ENCODE results near the gene SLC25A47. TPM values are rescaled to one million over a fixed set of nuclear protein-coding genes. Genes with fewer than 3 reads are reported as not detected.
A peak's percentile ranks its signal among the peaks of the same experiment; 100 is the strongest.

The SLC25A47 gene
- total RNA-seq, 4 donors from 2014 or later = not detected

DNA sequence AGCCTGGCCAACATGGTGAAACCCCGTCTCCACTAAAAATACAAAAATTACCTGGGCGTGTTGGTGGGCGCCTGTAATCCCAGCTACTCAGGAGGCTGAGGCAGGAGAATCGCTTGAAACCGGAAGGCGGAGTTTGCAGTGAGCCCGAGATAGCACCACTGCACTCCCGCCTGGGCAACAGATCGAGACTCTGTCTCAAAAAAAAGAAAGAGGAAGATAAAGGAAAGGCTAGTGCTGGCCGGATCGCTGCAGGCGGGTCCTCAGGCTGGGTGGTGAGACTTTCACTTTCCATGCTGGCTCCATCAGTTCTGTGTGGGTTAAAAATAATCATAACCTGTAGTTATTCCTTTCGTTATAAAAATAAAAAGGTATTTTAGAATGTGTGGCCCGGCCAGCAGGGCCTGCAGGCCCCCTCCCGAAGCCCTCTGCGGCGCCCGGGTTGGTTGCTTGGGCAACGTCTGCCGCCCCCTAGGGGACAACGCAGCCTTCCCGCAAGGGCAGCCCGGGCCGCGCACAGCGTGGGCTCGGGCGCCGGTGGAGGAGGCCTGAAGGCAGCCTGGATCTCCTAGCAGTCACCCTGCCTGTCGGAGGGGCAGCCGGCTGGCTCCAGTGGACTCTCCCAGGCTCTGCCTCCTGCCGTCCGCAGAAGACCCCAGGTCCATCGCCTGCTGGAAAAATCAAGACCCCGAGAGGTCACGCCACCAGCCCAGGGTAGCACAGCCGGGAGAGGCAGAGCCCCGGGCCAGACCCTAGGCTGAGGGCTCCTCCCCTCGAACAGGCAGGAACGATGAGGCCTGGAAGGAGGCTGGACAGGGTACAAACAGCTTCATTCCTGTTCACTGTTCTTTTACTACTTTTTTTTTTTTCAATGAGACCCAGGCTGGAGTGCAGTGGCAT, 5.0 kb upstream of the SLC25A47 start:
- Histone ChIP-seq H3K27me3 (no peaks in the 10 kb centered on the region), H3K4me1 (peaks cover 9 to 18% of the 10 kb centered on the region in 2 donors), H3K9me3 (no peaks in the 10 kb centered on the region), H3K27ac (peak overlapping the region in 2 of 3 donors; percentile 41 to 60), H3K36me3 (no peaks in the 10 kb centered on the region), H3K4me3 (replicated peaks in 1 of 3) (peak overlapping the region in 1 of 3 donors; percentile 14)
- TF ChIP-seq, protein P1, sequence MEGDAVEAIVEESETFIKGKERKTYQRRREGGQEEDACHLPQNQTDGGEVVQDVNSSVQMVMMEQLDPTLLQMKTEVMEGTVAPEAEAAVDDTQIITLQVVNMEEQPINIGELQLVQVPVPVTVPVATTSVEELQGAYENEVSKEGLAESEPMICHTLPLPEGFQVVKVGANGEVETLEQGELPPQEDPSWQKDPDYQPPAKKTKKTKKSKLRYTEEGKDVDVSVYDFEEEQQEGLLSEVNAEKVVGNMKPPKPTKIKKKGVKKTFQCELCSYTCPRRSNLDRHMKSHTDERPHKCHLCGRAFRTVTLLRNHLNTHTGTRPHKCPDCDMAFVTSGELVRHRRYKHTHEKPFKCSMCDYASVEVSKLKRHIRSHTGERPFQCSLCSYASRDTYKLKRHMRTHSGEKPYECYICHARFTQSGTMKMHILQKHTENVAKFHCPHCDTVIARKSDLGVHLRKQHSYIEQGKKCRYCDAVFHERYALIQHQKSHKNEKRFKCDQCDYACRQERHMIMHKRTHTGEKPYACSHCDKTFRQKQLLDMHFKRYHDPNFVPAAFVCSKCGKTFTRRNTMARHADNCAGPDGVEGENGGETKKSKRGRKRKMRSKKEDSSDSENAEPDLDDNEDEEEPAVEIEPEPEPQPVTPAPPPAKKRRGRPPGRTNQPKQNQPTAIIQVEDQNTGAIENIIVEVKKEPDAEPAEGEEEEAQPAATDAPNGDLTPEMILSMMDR (IDR thresholded peaks at IDR 0.05) = peak; percentile 58 to 89 (median 82)
- no peak for TF ChIP-seq POLR2A (IDR thresholded peaks at IDR 0.05)
- peak; percentile 69 to 76 for DNase-seq
- intact Hi-C loops (cut with DNase I) = loop anchor here (10.0 kb wide), 1 partner anchor 57 kb away; the partner anchor contains the start of gene WDR25
- WGBS, 2 donors = 34 to 42% methylated on average over 26 to 36 of the region's 40 CpGs

DNA sequence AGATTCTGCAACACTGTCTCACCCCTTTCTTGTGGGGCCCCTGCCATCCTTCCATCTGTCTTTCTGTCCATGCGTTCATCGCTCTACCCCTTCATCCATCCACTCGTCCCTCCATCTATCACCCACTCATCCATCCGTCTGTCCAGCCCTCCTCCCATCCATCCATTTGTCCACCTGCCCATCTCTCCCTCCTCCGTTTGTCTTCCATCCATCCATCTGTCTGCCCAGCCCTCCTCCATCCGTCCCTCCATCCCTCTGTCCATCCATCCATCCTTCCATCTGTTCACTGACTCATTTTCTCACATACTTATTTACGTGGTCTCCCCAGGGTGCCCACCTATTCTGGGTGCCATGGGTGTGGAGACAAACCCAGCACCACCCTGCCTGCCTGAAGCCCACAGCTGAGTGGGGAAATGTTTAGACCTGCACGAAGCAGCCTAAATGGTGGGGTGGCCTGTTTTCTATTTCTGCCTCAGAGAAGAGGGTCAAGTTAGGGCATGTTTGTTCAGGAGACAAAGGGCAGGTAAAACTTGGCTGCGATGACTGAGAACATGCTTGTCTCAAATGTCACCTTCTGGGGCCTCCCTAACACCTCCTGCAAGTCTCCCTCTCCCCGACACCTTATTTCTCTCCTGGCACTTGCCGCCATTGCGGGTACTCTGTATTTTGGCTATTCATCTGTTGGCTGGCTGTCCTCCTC, 2.8 kb upstream of the SLC25A47 start:
- 89 to 90% methylated on average over 12 of the region's 12 CpGs for WGBS, 2 donors
- TF ChIP-seq POLR2A (IDR thresholded peaks at IDR 0.05) = no peak
- TF ChIP-seq, protein P1 (IDR thresholded peaks at IDR 0.05) = no peak
- Histone ChIP-seq H3K27ac (no peak overlapping the region), H3K9me3 (no peaks in the 10 kb centered on the region), H3K4me3 (replicated peaks in 1 of 3) (no peak overlapping the region), H3K4me1 (peaks cover 3 to 10% of the 10 kb centered on the region in 2 donors), H3K27me3 (no peaks in the 10 kb centered on the region), H3K36me3 (no peaks in the 10 kb centered on the region)
- no peak for DNase-seq
- intact Hi-C loops (cut with DNase I) = no loop called here

DNA sequence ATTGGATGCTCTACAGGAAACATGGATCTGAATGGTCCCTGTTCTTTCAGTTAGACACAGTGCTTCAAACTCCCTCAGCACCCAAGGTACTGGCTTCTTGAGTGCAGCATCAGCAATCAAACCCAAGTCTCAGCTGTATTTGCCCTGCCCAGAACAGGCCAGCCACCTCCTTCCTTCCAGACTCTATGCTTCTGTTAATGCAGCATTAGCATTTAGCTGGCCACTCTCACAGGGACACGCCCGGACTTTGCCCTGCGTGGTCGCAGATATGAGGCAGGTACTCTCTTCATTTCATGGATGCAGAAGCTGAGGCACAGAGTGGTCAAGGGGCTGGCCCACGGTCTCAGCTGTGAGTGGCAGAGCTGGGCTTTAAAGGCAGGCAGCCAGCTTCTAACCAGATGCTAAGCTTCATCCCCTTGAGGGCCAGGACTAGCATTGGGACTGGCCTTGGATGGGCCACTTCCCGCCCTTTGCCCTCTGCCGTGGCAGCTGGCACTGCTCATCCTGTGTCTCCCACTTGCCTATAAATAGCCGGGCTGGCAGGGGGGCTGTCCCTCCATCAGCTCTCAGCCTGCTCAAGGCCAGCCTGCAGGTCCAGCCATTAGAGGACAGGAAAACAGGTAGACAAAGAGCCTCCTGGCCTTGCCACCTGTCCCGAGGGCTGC, 1.5 kb upstream of the SLC25A47 start:
- H3K27ac ChIP-seq = no peak overlapping the region
- 91 to 92% methylated on average over 6 to 8 of the region's 9 CpGs for WGBS, 2 donors
- H3K27me3 ChIP-seq = no peaks in the 10 kb centered on the region
- intact Hi-C loops (cut with DNase I) = no loop called here
- TF ChIP-seq, protein P1 (IDR thresholded peaks at IDR 0.05) = no peak
- no peaks in the 10 kb centered on the region for H3K9me3 ChIP-seq
- H3K4me1 ChIP-seq = peaks cover 3 to 10% of the 10 kb centered on the region in 2 donors
- H3K4me3 ChIP-seq (replicated peaks in 1 of 3) = no peak overlapping the region
- H3K36me3 ChIP-seq = no peaks in the 10 kb centered on the region
- no peak for DNase-seq

DNA sequence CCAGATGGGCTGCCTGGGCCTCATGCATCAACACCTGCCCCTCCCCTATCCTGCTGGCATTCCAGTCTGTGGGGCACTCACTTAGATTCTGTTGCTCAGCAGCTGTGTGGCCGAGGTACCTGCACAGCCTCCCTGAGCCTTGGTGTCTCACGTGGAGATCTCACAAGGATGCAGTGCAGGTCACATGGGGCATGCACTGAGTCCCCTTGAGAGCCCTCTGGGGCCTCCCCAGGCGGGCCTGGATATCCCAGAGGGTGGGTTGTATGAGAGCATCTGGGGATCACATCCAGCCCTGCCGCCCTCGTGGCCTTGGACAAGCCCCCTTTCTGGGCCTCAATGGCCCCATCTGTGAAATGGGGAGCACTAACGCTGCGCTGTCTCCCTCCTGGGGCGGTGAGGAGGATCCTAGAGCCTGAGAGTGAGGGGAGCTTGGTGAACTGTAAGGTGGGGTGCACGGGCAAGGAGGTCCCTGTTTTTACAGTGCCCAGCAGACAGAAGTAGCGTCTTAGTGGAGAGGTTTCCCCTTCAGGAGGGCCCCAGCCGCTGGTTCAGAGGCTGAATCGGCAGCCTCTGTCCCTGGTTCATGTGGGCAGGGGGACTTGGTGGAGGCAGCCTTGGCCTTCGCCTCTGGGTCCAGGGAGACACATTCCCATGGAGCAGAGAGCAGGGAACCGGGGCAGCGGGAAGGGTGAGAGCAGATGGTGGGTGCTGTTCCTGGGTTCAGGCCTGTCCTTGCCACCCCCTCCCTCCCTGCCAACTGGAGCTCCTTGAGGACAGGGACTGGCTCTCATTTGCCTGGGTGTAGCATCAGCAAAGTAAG, 791 bp upstream of the SLC25A47 start:
- 87 to 92% methylated on average over 3 to 10 of the region's 15 CpGs for WGBS, 2 donors
- Histone ChIP-seq H3K9me3 (no peaks in the 10 kb centered on the region), H3K27me3 (no peaks in the 10 kb centered on the region), H3K27ac (no peak overlapping the region), H3K36me3 (no peaks in the 10 kb centered on the region), H3K4me1 (peaks cover 3 to 10% of the 10 kb centered on the region in 2 donors), H3K4me3 (replicated peaks in 1 of 3) (no peak overlapping the region)
- no peak for DNase-seq
- intact Hi-C loops (cut with DNase I) = no loop called here
- TF ChIP-seq POLR2A (IDR thresholded peaks at IDR 0.05) = no peak
- TF ChIP-seq, protein P1 (IDR thresholded peaks at IDR 0.05) = no peak
